ENCODE measurements around the gene GRAMD1A.
A peak's percentile ranks its signal among the peaks of the same experiment; 100 is the strongest.

GRAMD1A gene

DNA sequence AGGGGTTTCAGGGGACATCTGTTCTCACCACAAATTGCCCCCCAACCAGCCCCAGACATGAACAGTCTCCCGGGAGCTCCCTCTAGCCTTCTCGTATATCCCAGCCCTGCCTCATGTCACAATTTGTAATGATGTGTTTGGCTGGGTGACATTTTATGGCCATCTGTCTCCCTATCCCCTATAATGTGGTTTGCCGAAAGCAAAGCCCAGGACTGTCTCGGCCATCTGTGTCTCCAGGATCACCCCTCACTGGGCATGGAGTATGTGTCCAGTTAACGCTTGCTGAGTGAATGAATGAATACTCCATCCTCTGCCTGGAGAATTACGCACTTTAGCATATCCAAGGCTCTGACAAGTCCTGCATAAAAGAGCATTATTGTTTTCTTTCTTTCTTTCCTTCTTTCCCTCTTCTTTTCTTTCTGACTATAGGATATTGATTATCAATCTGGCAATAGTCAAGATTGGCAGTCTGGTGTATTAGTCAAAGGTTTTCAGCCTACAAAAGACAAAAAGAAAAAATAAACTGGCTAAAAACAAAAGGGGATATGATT, 56.5 kb downstream of the GRAMD1A start:
- no peak for DNase-seq

DNA sequence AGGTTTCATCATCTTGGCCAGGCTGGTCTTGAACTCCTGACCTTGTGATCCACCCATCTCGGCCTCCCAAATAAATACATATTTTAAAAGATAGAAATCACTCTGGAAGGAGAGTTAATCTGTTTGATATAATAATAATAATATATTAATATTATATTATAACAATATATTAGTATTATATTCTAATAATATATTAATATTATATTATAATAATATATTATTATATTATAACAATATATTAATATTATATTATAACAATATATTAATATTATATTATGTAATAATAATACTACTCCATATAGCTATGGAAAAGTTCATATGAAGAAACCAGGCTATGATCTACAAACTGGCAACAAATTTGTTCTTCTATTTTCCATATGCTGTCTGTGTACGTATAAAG, 58.2 kb downstream of the GRAMD1A start:
- no peak for DNase-seq

DNA sequence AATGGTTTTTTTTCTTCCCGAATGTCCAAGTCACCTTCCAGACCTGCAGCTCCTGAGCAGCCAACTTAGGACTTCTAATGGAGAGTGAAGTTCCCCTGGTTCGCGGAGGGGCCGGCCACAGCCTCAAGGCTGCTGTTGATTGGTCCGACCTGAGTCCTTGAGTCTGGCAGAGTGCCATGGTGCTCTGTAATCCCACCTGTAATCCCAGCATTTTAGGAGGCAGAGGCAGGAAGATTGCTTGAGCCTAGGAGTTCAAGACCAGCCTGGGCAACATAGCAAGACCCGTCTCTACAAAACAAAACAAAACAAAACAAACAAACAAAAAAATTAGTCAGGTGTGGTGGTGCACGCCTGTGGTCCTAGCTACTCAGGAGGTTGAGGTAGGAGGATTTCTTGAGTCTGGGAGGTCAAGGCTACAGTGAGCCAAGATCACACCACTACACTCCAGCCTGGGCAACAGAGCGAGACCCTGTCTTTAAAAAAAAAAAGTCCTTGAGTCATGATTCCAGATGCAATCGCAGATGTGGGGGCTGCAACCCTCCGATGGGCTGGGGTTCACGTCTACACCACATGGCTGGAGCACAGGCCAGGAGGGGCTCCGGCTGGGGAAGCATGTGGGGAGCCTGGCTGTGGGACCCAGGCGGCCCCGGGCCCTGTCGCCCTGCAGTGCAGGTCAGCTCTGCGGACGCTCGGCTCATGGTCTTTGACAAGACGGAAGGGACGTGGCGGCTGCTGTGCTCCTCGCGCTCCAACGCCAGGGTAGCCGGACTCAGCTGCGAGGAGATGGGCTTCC, 59.1 kb downstream of the GRAMD1A start:
- no peak for DNase-seq

DNA sequence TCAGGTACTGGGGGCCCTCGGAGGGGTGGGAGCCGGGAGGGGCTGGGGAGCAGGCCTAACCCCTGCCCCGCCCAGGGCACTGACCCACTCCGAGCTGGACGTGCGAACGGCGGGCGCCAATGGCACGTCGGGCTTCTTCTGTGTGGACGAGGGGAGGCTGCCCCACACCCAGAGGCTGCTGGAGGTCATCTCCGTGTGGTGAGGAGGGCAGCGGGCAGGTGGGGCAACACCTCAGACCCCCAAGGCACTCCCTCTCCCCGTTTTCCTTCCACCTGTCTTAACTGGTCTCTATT, 59.6 kb downstream of the GRAMD1A start:
- DNase-seq, result no peak

DNA sequence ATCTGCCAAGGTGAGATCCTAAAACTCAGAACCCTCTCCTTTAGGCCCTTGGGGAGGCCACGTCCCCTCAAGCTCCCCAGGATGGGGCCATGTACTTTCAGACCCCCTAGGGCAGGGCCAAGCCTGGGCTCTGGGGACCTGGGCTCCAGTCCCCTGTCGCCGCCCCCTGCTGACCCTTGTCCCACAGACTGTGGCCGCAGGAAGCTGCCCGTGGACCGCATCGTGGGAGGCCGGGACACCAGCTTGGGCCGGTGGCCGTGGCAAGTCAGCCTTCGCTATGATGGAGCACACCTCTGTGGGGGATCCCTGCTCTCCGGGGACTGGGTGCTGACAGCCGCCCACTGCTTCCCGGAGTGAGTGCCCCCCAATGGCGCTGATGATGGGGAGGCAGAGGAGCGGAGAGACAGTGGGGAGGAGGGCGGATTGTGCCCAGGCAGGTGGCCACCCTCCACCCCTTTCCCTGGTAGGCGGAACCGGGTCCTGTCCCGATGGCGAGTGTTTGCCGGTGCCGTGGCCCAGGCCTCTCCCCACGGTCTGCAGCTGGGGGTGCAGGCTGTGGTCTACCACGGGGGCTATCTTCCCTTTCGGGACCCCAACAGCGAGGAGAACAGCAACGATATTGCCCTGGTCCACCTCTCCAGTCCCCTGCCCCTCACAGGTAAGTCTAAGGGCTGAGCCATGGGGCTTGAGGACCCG, 60.2 kb downstream of the GRAMD1A start:
- no peak for DNase-seq

DNA sequence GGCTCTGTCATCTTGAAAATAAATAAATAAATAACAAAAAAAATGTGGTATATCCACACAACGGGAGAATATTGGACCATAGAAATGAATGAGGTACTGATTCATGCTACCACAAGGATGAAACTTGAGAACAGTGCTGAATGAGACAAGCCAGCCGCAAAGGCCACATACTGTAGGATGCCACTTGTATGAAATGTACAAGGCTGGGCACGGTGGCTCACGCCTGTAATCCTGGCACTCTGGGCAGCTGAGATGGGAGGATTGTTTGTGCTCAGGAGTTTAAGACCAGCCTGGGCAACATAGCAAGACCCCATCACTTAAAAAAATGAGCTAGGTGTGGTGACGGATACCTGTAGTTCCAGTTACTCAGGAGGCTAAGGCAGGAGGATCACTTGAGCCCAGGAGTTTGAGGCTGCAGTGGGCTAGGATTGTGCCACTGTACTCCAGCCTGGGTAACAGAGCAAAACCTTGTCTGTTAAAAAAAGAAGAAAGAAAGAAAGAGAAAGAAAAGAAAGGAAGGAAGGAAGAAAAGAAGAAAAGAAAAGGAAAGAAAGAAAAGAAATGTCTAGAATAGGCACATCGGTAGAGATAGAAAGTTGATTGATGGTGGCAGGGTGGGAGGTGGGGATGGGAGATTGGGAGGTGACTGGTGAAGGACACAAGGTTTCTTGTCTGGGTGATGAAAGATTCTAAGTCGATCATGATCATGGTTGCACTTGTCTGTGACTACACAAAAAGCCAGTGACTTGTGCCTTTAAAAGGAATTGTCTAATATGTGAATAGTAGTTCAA, 61.7 kb downstream of the GRAMD1A start:
- DNase-seq, result no peak

DNA sequence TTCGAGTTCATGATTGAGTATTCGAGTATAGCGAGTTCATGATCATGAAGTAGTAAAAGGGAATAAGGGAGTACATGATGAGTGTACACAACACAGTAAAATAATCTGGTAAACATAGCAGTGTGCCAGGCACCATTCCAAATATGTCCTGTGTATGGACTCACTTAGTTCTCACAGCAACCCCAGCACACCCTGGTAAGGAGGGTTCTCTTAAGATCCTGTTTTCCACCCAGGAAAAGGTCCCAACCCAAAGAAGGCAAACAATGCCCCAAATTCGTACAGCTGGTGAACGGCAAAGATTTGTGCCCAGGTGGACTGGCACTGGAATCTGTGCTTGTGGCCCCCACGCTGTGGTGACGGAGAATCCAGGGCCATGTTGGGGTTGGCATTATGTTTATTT, 62.8 kb downstream of the GRAMD1A start:
- no peak for DNase-seq

DNA sequence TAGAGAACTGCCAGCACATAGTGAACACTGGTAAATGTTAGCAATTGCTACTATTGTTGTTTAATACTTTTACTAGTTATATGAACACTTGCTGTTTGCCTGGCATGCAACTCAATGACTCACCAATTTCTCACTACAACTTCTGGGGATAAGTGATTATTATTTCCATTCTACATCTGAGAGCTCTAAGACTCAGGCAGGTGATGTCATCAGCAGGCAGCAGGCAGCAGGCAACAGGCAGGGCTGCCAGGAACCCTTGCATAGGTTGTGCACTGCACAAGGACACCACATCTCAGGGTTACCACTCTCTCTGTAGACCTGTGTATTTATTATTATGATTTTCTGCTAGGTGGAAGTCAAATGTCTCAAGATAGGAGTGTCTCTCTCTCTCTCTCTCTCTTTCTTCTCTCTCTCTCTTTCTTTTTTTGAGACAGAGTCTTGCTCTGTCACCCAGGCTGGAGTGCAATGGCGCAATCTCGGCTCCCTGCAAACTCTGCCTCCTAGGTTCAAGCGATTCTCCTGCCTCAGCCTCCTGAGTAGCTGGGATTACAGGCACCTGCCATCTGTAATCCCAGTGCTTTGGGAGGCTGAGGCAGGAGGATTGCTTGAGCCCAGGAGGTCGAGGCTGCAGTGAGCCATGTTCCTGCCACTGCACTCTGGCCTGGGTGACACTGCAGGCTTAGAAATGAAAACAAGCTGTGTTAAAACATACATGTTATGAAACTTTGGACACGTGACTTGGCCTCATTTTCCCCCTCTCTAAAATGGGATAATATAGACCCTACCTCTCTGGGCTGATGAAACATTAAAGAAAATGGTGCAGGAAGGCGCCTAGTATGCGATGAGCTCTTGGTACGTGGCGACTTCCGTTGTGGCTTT, 64.1 kb downstream of the GRAMD1A start:
- DNase-seq, result peak; percentile 63

DNA sequence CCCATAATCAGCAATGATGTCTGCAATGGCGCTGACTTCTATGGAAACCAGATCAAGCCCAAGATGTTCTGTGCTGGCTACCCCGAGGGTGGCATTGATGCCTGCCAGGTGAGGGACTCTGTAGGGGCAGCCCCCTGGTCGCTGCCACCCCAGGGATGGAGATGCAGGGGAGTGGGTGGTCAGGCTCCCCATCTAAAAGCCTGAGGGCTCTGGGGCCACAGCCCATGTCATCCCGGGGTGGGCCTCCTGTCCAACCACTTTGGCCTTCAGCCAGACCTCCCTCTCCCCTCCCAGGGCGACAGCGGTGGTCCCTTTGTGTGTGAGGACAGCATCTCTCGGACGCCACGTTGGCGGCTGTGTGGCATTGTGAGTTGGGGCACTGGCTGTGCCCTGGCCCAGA, 65.5 kb downstream of the GRAMD1A start:
- DNase-seq, result no peak

DNA sequence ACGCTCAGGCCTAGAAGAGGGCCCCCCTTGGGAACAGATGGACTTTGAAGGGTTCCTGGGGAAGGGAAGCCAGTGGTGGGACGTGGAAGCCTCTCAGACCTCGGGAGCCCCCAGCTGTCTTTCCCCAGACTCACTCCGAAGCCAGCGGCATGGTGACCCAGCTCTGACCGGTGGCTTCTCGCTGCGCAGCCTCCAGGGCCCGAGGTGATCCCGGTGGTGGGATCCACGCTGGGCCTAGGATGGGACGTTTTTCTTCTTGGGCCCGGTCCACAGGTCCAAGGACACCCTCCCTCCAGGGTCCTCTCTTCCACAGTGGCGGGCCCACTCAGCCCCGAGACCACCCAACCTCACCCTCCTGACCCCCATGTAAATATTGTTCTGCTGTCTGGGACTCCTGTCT, 66.0 kb downstream of the GRAMD1A start:
- no peak for DNase-seq

DNA sequence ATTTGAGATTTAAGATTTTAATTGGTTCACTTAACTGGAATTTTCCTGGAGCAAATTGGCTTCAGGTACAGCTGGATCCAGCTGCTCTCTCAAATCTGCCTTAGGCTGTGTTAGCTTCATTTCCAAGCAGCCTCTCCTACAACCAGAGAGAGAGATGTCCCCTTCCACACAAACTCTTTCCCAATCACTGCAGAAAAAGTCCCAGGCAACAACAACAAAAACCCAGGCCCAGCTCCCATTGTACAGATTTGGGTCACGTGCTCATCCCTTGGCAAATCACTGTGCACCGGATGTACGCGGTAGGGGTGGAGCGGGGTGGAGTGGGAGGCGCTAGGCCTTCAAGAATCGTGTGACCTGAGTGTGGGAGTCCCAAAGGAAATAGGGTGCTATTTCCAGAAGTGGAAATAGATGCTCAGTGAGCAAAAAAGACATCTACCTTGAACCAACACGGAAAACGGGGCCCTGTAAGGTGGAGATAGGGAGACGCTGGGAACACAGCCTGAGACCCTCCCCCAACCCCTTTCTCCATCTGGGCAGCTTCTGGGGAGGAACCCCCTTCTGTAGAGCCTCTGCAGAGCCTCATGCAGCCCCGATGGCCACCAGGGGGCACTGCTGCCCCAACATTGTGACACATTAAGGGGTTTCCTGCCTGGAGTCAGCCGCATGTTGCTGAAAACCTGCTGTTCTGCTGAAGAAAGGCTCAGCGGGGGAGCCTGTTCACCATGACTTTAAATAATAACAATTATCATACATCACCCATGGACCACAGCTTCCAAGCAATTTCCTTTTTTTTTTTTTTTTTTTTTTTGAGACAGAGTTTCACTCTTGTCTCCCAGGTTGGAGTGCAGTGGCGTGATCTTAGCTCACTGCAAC, 66.8 kb downstream of the GRAMD1A start:
- peak; percentile 78 for DNase-seq

DNA sequence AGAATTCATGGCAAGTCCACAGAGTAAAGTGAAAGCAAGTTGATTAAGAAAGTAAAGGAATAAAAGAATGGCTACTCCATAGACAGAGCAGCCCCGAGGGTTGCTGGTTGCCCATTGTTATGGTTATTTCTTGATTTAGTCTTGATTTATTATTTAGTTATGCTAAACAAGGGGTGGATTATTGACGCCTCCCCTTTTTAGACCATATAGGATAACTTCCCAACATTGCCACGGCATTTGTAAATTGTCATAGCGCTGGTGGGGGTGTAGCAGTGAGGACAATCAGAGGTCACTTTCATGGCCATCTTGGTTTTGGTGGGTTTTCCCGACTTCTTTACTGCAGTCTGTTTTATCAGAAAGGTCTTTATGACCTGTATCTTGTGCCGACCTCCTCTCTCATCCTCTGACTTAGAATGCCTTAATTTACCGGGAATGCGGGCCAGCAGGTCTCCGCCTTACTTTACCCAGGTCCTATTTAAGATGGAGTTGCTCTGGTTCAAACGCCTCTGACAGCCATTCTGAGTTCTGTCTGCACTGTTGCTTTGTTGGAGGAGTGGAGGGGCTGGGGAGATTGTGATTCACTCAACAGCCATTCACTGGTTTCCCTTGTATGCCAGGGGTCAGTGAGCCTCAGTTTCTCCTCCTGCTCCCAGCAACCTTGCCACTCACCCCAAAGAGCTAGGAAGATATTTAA, 69.0 kb downstream of the GRAMD1A start:
- DNase-seq, result no peak

DNA sequence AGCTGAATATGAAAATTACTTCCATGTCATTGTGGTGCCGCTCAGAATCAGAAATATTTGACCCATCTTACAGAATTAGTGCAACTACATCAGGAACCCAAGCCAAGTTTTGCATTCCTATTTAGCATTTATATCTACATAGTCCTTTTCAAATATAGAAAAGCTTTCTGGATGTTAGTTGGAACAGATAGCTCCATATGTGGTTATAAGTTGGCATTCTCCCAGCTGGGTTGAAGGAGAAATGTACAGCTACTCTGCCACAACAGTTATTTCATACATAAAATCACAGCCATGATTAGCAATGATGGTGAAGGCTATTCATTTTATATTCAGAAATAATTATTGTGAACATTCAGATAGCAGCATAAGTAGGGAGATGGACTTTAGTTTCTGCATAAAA, 69.6 kb downstream of the GRAMD1A start:
- DNase-seq, result no peak

DNA sequence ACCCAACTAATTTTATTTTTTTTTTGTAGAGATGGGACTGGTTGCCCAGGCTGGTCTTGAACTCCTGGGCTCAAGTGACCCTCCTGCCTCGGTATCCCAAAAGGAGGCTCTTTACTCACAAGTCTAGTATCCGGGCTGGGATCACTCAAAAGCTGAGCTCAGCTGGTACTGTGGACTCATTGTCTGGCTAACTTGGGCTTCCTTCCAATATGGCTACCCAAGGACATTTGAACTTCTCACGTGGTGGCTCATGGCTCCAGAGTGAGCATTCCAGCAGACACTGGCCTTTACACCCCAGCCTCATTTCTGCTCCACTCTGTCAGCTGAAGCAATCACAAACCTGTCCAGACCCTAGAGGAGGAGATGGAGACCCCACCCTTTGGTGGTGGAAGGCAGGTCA, 70.3 kb downstream of the GRAMD1A start:
- DNase-seq, result no peak

DNA sequence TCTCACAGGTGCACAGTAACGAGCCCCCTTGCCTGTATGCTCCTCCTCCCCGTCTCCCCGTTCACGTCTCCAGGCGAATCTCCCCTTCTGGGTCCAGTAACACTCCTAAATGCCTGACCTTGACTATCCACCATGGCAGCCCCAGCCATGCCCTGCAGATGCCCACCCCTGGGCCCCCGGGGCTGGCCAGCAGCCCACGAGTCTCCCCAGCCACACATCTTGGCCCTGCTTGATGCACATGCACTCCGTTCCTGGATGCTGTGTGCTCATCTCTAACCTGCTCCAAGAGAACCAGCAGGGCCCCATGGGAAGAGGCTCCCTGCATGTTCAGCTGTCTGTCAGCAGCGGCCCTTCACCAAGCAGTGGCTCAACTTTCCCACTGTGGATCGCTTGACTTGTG, 73.4 kb downstream of the GRAMD1A start:
- no peak for DNase-seq

DNA sequence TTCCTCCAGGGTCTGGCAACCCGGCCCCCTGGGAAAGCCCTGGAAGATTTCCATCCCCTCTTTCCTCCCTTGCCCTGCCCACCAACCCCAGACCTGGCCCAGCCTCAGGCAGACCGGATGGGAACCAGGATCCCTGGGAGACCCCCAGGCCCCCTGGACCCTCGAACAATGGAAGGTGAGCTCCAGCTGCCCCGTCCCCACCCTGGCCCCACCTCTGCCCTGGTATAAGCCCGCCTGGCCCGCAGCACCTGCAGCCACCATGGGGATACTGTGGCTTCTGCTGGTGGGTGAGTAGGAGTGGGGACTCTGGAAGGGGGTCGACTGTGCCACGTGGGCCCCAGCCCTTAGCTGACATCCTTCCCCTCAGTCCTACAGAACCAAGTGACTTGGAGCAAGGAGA, 73.8 kb downstream of the GRAMD1A start:
- DNase-seq, result no peak

DNA sequence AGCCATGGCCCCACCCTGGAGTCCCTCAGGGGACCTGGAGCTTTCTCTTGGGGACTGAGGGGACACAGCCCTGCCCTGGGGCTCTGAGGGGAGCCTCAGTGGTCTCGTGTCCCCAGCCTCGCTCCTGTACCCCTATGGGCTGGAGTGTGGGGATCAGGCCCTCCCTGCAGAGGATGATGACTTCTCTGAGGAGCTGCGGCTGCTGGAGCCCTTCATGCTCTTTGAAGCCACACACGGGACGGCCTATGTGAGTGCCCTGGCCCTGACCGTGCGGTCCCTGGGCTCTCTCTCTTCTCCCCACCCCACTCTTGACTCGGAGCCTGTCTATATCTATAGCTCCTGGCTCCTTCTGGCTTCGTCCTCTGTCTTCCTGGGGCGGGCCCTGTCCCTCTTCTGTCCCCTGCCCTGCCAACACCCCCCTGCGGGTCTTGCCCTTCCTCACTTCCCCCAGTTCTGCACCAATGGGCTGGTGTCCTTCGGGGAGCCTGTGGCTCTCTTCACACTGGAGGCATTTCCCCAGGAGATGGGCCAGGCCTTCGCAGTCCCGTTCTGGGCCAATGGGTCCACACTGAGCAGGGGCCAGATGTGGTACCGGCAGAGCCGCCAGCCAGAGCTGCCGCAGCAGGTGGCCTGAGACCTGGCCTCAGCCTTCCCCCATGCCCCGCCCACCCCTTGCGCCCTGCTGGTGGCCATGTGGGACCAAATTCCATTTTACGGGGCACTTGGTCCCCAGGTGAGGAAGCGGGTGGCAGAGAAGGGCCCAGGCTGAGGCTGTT, 74.5 kb downstream of the GRAMD1A start:
- no peak for DNase-seq

DNA sequence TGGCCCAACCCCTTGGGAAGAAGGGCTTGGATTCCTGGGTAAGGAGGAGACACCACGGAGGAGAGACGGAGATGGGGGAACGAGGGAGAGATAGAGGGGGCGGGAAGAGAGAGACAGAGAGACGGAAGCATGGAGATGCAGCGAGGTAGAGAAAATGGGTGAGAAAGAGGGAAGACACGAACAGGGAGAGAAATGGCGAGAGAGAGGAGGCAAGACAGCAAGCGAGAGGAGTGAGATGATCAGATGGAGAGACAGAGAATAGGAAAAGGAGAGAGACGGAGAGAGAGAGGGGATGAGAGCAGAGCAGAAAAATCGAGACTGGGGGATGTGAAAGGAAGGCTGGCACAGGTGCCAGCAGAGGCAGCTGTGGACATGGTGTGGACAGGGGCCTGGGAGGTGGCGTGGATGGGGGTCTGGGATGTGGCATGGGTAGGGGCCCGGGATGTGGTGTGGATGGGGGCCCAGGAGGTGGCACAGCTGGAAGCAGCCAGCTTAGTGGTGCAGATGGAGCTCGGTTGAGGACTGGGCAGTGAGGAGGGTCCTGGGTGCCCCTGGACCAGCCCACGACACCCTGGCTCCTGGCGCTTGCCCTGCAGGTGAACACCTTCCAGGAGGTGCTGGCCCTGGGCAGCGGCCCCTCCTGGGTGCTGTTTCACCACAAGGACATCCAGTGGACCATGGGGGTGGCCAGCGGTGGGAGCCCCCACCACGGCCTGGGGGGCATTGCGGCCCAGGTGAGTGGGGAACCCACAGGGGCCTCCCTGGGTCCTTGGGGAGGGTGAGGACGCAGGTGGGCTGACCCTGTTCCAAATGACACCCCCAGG, 75.3 kb downstream of the GRAMD1A start:
- no peak for DNase-seq

DNA sequence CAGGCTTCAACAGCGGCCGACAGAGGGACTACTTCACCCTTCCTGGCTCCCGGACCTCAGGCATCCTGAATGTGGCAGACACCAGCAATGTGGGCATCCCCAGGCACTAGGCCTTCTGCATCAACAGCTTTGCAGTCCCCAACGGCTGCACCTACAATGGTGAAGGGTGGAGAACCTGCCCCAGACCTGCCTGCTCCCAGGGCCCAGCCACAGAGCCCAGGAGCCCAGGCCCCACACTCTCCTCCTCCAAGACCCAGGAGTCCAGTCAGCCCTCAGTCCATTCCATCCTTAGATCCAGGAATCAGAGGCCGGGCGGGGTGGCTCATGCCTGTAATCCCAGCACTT, 75.9 kb downstream of the GRAMD1A start:
- no peak for DNase-seq

Measured in EL (cell line).